ENCODE results near the gene TBC1D22A. TPM values are rescaled to one million over a fixed set of nuclear protein-coding genes. Genes with fewer than 3 reads are reported as not detected.

TBC1D22A gene
- total RNA-seq, 4 donors from 2014 or later, result 9.2 to 45.3 (median 22.8) TPM

DNA sequence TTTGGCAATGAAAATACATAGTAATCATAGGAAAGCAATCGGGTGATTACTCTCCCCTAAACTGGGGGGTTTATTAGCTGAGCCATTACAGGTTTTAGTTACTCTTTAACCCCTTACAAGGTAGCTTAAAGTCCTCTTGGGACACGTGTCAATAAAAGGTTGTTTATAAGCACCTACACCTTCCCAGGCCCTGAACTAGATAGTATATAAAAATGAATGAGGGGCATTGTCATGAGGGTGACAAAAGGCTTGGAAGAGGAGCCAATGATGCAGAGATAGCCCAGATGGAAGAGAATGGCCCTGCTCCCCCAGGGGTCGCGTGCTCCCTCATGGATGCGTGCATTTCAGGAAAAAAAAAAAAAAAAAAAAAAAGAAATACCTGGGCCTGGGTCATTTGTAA lies 276.9 kb downstream of the TBC1D22A start:
- no peaks in the 10 kb centered on the region for H3K9me3 ChIP-seq
- TF ChIP-seq, protein P1, sequence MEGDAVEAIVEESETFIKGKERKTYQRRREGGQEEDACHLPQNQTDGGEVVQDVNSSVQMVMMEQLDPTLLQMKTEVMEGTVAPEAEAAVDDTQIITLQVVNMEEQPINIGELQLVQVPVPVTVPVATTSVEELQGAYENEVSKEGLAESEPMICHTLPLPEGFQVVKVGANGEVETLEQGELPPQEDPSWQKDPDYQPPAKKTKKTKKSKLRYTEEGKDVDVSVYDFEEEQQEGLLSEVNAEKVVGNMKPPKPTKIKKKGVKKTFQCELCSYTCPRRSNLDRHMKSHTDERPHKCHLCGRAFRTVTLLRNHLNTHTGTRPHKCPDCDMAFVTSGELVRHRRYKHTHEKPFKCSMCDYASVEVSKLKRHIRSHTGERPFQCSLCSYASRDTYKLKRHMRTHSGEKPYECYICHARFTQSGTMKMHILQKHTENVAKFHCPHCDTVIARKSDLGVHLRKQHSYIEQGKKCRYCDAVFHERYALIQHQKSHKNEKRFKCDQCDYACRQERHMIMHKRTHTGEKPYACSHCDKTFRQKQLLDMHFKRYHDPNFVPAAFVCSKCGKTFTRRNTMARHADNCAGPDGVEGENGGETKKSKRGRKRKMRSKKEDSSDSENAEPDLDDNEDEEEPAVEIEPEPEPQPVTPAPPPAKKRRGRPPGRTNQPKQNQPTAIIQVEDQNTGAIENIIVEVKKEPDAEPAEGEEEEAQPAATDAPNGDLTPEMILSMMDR (IDR thresholded peaks at IDR 0.05), result no peak
- no peak for TF ChIP-seq POLR2A (IDR thresholded peaks at IDR 0.05)
- no peaks in the 10 kb centered on the region for H3K27me3 ChIP-seq
- intact Hi-C loops (cut with DNase I; ENCODE audit: low total_unique reads), result no loop called here
- no peak for DNase-seq
- no peaks in the 10 kb centered on the region for H3K36me3 ChIP-seq
- no peaks in the 10 kb centered on the region for H3K4me1 ChIP-seq
- no peak overlapping the region for H3K4me3 ChIP-seq
- no peak overlapping the region for H3K27ac ChIP-seq

DNA sequence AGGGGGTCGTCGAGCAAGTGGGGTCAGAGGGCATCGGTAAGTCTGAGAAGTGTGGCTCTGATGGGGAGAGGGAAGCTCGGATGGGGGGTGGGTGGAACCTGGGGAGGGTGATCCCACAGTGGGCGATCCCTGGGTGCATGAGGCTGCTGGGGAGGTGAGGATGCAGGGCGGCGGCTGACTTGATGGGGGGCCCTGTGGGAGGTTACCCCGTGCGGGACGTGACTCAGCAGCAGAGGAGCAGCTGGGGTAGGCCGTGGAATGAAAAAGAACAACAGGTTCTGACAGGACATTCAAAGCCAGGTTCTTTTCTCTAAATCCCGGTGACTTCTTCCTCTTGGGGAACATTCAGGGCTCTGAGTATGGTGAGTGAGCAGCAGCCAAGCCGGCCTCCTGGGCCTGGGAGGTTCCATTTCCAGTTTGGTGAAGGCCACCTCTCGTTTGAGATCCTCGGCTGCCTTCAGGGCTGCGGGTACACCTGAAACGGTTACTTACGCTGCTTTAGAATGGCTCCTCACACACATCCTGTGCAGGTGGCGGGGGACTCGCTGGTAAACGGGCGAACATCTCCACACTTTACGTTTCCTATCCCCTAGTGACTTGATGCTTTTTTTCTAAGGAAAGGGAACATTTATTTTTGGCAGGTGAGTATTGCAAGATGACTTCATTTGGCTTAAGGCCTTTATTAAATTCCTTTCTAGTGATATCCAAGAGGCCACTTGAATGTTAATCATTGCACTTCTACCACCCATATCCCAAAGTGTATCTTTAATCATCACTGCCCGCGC lies 278.2 kb downstream of the TBC1D22A start:
- Histone ChIP-seq H3K27ac (no peak overlapping the region), H3K9me3 (no peaks in the 10 kb centered on the region), H3K4me1 (no peaks in the 10 kb centered on the region), H3K27me3 (no peaks in the 10 kb centered on the region), H3K36me3 (no peaks in the 10 kb centered on the region), H3K4me3 (no peak overlapping the region)
- intact Hi-C loops (cut with DNase I; ENCODE audit: low total_unique reads), result no loop called here
- DNase-seq, result no peak
- no peak for TF ChIP-seq POLR2A (IDR thresholded peaks at IDR 0.05)
- TF ChIP-seq, protein P1 (IDR thresholded peaks at IDR 0.05), result no peak

DNA sequence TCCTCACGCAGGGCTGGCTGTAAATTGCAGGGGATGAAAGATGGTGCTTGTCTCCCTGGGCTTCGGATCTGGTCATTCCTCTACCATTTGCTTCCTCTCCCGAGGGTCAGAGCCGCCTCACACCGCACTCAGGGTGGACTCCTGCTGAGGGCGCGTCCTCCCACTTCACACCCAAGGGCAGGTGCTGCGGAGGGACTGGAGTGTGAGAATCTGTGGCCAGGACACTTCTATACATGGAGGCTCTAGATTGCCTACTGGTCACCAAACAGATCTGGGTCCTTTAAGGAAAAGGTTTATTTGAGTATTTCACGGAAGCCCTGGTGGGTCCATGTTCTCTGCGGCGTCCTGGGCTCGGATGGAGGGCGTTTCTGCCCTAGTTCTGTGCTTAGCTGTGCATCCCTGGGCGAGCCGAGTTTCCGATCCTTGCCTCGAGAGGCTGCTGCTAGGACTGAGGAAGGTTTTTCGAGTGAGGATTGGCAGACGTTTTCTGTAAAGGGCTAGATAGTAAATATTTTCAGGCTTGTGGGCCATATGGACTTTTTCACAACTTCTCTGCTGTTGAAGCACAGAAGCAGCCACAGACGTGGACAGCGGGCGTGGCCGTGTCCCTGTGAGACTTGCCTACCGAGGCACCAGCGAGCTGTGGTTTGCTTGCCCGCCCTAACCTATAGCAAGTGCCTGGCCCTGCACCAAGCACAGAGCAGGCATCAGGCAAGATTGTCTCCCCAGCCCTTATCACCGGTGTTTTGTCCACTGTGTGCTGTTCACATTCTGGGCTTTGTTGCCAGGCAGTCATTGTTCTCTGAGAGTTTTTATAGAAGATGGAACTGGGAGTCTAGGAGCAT lies 279.0 kb downstream of the TBC1D22A start:
- DNase-seq, result no peak
- intact Hi-C loops (cut with DNase I; ENCODE audit: low total_unique reads), result no loop called here
- no peak for TF ChIP-seq POLR2A (IDR thresholded peaks at IDR 0.05)
- TF ChIP-seq, protein P1 (IDR thresholded peaks at IDR 0.05), result no peak
- Histone ChIP-seq H3K4me3 (no peak overlapping the region), H3K9me3 (no peaks in the 10 kb centered on the region), H3K27me3 (no peaks in the 10 kb centered on the region), H3K36me3 (no peaks in the 10 kb centered on the region), H3K27ac (no peak overlapping the region), H3K4me1 (no peaks in the 10 kb centered on the region)

DNA sequence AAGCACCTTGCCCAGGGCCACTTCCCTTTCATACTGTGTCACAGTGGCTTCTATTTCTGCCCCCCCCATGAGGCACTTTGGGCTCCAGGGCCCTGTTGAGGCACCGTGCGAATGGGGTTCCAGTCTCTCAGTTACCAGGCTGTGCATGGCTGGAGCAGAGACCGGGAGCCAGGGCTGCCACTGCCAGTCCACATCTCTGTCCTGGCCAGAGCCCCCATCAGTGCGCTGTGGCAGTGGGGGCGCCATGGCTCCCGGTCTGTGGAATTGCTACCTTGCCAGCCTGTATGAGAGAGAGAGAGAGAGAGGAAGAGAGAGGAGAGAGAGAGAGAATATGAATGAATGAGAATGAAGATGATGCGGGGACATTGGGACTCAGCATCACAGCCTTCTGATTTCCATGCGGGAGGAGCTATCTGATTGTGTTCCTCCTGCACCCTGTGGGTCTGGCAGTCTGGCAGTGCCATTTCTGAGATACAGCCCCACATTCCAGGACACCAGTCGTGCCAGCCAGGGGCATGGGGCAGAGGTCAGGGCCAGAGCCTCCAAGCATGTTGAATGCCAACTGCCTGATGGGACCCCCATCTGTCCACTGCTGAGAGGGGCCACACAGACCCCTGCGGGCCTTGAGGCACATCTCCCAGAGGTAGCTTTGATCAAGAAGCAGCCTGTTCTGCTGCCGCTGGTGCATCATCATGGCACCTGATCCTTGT lies 279.8 kb downstream of the TBC1D22A start:
- intact Hi-C loops (cut with DNase I; ENCODE audit: low total_unique reads), result no loop called here
- Histone ChIP-seq H3K4me3 (no peak overlapping the region), H3K27ac (no peak overlapping the region), H3K36me3 (no peaks in the 10 kb centered on the region), H3K27me3 (no peaks in the 10 kb centered on the region), H3K9me3 (no peaks in the 10 kb centered on the region), H3K4me1 (no peaks in the 10 kb centered on the region)
- TF ChIP-seq POLR2A (IDR thresholded peaks at IDR 0.05), result no peak
- TF ChIP-seq, protein P1 (IDR thresholded peaks at IDR 0.05), result no peak
- no peak for DNase-seq
